Uterus (tissue), 4 donors: ENCODE measurements around the gene SCRT2. TPM values are rescaled to one million over a fixed set of nuclear protein-coding genes. Genes with fewer than 3 reads are reported as not detected.

Experiments used
- DNase-seq, 2 donors: peaks; one replicate each; pipeline ENCODE4 v3.0.0-alpha.2; 2019 to 2020
- H3K27ac ChIP-seq, 2 donors: fragments of 200-600 bp; sonication (generic); 1 replicate in 1 of 2; 2 replicates in 1 of 2; pipeline ENCODE4 v1.5.1; 2016 to 2018
- H3K27me3 ChIP-seq, 2 donors: fragments of 200-600 bp; sonication (generic); one replicate each; pipeline ENCODE4 v1.5.1; 2018 to 2019; ENCODE audit warnings: control low read depth in 1 of 2
- H3K36me3 ChIP-seq, 2 donors: fragments of 200-600 bp; sonication (generic); one replicate each; pipeline ENCODE4 v1.5.1; 2019; ENCODE audit warnings: control low read depth in 1 of 2
- H3K4me1 ChIP-seq, 2 donors: fragments of 200-600 bp; sonication (generic); one replicate each; pipeline ENCODE4 v1.5.1; 2018 to 2019; ENCODE audit warnings: control low read depth in 1 of 2
- H3K4me3 ChIP-seq, 2 donors: fragments of 200-600 bp; sonication (generic); 1 replicate in 1 of 2; 2 replicates in 1 of 2; pipeline ENCODE4 v1.5.1; 2018 to 2019; ENCODE audit warnings: mild to moderate bottlenecking in 1 of 2
- H3K9me3 ChIP-seq, 2 donors: fragments of 200-600 bp; sonication (generic); one replicate each; pipeline ENCODE4 v1.5.1; 2019; ENCODE audit warnings: control low read depth in 1 of 2
- POLR2A ChIP-seq, 2 donors: fragments of 450-650 bp; IDR thresholded peaks; one replicate each; pipeline ENCODE4 v1.6.1; 2016; ENCODE audit warnings: antibody characterized with exemption in 2 of 2, mild to moderate bottlenecking in 1 of 2, moderate library complexity in 1 of 2
- intact Hi-C: fragments of 100-400 bp; cut with DNase I; formaldehyde crosslinking; loops from one replicate; pipeline ENCODE4 v1.15.1; 2023; ENCODE audit warnings: low total_unique reads
- total RNA-seq, 4 donors: library from RNA; depleted of rRNA in 3 of 4; stranded (reverse); fragments of >200 nt in 3 of 4; gene quantifications; one replicate each; pipeline versions ENCODE4 v1.1.0 to v1.2.4, GENCODE V29; 2014 to 2023
- TF ChIP-seq, protein P1 (sequence below), 4 experiments: fragments of 200-600 bp in 2 of 4; fragments of 450-650 bp in 2 of 4; sonication (generic) in 2 of 4; IDR thresholded peaks; one replicate each; pipeline ENCODE4 v1.5.1; 2016 to 2019; ENCODE audit warnings: antibody characterized with exemption in 4 of 4, mild to moderate bottlenecking in 2 of 4, moderate library complexity in 1 of 4
- donor health status: DM: yes; HTN: yes; CAD: no.

SCRT2 gene
- total RNA-seq, 4 donors from 2014 or later = not detected

DNA sequence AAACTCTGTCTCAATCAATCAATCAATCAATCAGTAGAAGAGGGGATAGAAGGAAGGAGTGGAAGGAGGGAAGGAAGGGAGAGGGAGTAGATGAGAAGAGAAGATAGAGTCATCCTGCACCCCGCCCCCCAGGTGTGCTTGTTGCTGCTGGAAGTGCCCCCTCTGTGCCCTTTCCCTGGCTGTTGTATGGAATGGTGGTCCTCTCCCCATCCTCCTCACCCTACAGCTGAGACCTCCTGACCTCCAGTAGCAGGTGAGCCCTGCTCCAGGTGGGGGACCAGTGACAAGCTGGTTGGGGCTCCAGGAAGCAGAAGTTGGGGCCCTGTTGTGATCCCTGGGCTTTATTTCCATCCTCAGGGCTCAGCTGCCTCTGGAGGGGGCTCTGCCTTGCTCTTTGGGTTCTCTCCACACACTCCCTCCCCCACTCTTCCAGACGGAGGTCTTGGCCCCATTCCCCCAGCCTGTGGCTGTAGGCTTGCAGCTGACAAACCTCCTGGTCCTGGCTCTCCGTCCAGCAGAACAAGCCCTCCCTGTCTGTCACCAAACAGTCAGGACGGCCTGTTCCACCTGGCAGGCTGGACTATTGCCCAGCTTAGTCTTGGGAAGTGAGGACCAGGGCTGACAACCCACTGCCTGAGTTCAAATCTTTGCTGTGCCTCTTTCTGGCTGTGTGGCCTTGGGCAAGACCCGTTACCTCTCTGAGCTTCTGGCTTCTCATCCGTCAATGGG lies 26.0 kb upstream of the SCRT2 start:
- H3K36me3 ChIP-seq = no peaks in the 10 kb centered on the region
- H3K4me1 ChIP-seq = no peaks in the 10 kb centered on the region
- H3K9me3 ChIP-seq = no peaks in the 10 kb centered on the region
- intact Hi-C loops = no loop called here
- no peak overlapping the region for H3K4me3 ChIP-seq
- no peak for TF ChIP-seq POLR2A (IDR thresholded peaks at IDR 0.05)
- TF ChIP-seq, protein P1, sequence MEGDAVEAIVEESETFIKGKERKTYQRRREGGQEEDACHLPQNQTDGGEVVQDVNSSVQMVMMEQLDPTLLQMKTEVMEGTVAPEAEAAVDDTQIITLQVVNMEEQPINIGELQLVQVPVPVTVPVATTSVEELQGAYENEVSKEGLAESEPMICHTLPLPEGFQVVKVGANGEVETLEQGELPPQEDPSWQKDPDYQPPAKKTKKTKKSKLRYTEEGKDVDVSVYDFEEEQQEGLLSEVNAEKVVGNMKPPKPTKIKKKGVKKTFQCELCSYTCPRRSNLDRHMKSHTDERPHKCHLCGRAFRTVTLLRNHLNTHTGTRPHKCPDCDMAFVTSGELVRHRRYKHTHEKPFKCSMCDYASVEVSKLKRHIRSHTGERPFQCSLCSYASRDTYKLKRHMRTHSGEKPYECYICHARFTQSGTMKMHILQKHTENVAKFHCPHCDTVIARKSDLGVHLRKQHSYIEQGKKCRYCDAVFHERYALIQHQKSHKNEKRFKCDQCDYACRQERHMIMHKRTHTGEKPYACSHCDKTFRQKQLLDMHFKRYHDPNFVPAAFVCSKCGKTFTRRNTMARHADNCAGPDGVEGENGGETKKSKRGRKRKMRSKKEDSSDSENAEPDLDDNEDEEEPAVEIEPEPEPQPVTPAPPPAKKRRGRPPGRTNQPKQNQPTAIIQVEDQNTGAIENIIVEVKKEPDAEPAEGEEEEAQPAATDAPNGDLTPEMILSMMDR (IDR thresholded peaks at IDR 0.05) = no peak
- H3K27me3 ChIP-seq = no peaks in the 10 kb centered on the region
- DNase-seq = no peak
- no peak overlapping the region for H3K27ac ChIP-seq

DNA sequence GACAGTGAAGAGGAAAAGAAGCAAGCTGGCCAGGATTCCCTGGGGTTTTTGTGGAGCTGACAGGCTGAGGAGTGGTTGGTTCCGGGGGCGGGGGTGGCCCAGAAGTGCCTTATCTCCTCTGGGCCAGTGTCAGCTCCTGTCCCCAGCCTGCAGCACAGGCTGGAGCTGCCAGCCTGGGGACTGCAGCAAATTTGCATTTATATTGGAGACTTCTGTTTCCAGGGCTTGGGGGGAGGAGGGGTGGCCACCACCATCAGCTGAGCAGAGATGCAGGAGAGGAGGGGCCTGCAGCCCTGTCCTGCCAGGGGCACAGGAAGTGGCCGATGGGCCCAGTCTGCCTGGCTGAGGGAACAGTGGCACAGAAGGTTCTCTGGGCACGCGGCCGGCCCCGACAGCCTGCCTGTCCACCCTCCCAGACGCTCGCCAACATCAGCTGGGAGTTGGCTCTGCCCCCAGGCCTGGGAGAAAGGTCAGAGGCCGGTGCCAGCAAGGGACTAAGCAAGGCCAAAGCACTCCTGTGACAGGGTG lies 24.3 kb upstream of the SCRT2 start:
- no peaks in the 10 kb centered on the region for H3K9me3 ChIP-seq
- no peaks in the 10 kb centered on the region for H3K36me3 ChIP-seq
- DNase-seq = no peak
- no peaks in the 10 kb centered on the region for H3K27me3 ChIP-seq
- TF ChIP-seq POLR2A (IDR thresholded peaks at IDR 0.05) = no peak
- TF ChIP-seq, protein P1 (IDR thresholded peaks at IDR 0.05) = no peak
- H3K4me1 ChIP-seq = no peaks in the 10 kb centered on the region
- no peak overlapping the region for H3K27ac ChIP-seq
- H3K4me3 ChIP-seq = no peak overlapping the region
- intact Hi-C loops = no loop called here

DNA sequence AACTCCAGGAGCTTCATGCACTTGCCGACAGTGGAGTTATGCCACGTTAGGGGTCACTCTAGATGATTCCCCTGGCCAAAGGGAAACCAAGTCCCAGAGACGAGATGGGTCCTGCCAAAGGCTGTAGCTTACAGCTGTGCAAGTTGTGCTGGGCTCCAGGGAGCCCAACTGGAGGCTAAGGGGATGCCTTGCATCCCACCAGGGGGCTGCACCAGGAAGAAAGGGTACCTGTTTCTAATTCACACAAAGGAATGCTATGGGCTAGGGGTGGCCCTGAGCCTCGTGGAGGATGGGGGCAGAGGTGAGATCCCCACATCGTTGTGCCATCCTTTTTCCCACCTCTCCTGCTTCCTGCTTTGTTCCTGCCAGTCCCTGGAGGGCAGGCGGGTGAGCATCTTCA lies 23.7 kb upstream of the SCRT2 start:
- DNase-seq = no peak
- intact Hi-C loops = no loop called here
- no peaks in the 10 kb centered on the region for H3K27me3 ChIP-seq

DNA sequence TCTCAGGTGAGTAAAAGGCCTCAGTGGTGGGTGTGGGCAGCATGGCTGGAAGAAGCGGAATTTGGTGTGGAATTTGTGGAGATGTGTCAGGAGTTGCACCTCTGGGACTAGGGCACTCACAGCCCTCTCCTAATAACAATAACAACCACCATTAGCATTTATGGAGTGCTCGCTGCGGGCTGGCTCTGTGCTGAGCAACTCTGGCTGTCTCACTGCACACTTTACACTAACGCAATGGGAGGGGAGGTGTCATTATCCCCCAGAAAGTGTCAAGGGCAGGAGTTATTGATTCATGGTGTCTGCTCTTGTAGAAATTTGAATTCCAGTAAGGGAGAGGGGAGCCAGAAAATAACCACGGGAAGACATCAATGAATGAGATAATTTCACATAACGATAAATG lies 22.7 kb upstream of the SCRT2 start:
- no peaks in the 10 kb centered on the region for H3K36me3 ChIP-seq
- TF ChIP-seq POLR2A (IDR thresholded peaks at IDR 0.05) = no peak
- TF ChIP-seq, protein P1 (IDR thresholded peaks at IDR 0.05) = no peak
- H3K4me1 ChIP-seq = no peaks in the 10 kb centered on the region
- H3K27me3 ChIP-seq = no peaks in the 10 kb centered on the region
- intact Hi-C loops = no loop called here
- DNase-seq = no peak
- no peaks in the 10 kb centered on the region for H3K9me3 ChIP-seq
- no peak overlapping the region for H3K4me3 ChIP-seq
- no peak overlapping the region for H3K27ac ChIP-seq

More for the DNA sequence above, 23.7 kb upstream of the SCRT2 start:
- H3K4me1 ChIP-seq = no peaks in the 10 kb centered on the region
- H3K27ac ChIP-seq = no peak overlapping the region
- H3K9me3 ChIP-seq = no peaks in the 10 kb centered on the region
- TF ChIP-seq POLR2A (IDR thresholded peaks at IDR 0.05) = no peak
- TF ChIP-seq, protein P1 (IDR thresholded peaks at IDR 0.05) = no peak
- no peaks in the 10 kb centered on the region for H3K36me3 ChIP-seq
- H3K4me3 ChIP-seq = no peak overlapping the region

DNA sequence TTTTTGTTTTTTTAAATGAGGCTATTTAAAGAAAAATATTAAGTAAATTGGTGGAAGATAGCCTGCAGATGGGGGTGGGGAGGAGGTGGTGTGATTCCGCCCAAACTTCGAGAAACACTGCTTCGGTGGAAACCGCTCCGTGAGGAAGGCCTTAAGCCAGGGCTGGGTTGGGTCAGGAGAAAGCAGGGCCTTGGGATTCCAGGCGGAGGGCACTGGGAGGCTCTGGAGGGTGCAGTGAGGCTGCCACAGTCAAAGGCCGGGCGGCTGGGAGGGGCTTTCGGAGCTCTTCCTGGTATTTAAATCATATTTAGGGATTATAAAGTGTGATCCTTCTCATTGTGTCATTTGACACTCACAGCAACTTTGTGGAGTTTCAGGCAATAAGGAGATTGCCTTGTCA lies 22.2 kb upstream of the SCRT2 start:
- H3K36me3 ChIP-seq = no peaks in the 10 kb centered on the region
- no peaks in the 10 kb centered on the region for H3K27me3 ChIP-seq
- H3K9me3 ChIP-seq = no peaks in the 10 kb centered on the region
- H3K4me1 ChIP-seq = no peaks in the 10 kb centered on the region
- H3K4me3 ChIP-seq = no peak overlapping the region
- no peak for TF ChIP-seq POLR2A (IDR thresholded peaks at IDR 0.05)
- TF ChIP-seq, protein P1 (IDR thresholded peaks at IDR 0.05) = no peak
- no peak for DNase-seq
- no peak overlapping the region for H3K27ac ChIP-seq
- intact Hi-C loops = no loop called here
